MM.1S (cell line): ENCODE data around the gene UBA7.

Experiments
- DNase-seq: peaks from one replicate; pipeline ENCODE4 v3.0.0-alpha.2; 2015
- H2AFZ ChIP-seq: fragments of 300-600 bp; sonication (generic); 2 replicates; pipeline ENCODE4 v1.6.0; 2016; ENCODE audit warnings: antibody characterized with exemption, low read length
- H3F3A ChIP-seq: fragments of 300-600 bp; sonication (generic); 2 replicates; pipeline ENCODE4 v1.6.1; 2016; ENCODE audit warnings: mild to moderate bottlenecking, antibody characterized with exemption, low read length, moderate library complexity, mixed read lengths; ENCODE audit not compliant: insufficient read depth
- H3K27ac ChIP-seq: fragments of 300-600 bp; sonication (generic); 2 replicates; pipeline ENCODE4 v1.5.1; 2016; ENCODE audit warnings: mild to moderate bottlenecking, low read length
- H3K27me3 ChIP-seq: fragments of 300-600 bp; sonication (generic); replicated peaks from 2 replicates; pipeline ENCODE4 v1.6.0; 2016; ENCODE audit warnings: low read length; ENCODE audit not compliant: insufficient read depth
- H3K36me3 ChIP-seq: fragments of 300-600 bp; sonication (generic); replicated peaks from 2 replicates; pipeline ENCODE4 v1.6.1; 2016; ENCODE audit warnings: mild to moderate bottlenecking, low read length, mixed read lengths; ENCODE audit not compliant: insufficient read depth
- H3K4me1 ChIP-seq: fragments of 300-600 bp; sonication (generic); 2 replicates; pipeline ENCODE4 v1.6.1; 2016; ENCODE audit warnings: low read length, mixed read lengths
- H3K4me2 ChIP-seq: fragments of 300-600 bp; sonication (generic); 2 replicates; pipeline ENCODE4 v1.6.0; 2016; ENCODE audit warnings: low read depth, low read length
- H3K4me3 ChIP-seq: fragments of 300-600 bp; sonication (generic); 2 replicates; pipeline ENCODE4 v1.5.1; 2016; ENCODE audit warnings: low read length, mixed read lengths
- H3K79me2 ChIP-seq: fragments of 300-600 bp; sonication (generic); 2 replicates; pipeline ENCODE4 v1.6.1; 2016; ENCODE audit warnings: mixed run types, low read length, mixed read lengths
- H3K9ac ChIP-seq: fragments of 300-600 bp; sonication (generic); 2 replicates; pipeline ENCODE4 v1.6.1; 2016; ENCODE audit warnings: low read length, mixed read lengths
- H3K9me2 ChIP-seq: fragments of 300-600 bp; sonication (generic); replicated peaks from 2 replicates; pipeline ENCODE4 v1.6.1; 2016; ENCODE audit warnings: mild to moderate bottlenecking, low read length, mixed read lengths; ENCODE audit not compliant: insufficient read depth
- H3K9me3 ChIP-seq: fragments of 300-600 bp; sonication (generic); replicated peaks from 2 replicates; pipeline ENCODE4 v1.6.1; 2016; ENCODE audit warnings: mild to moderate bottlenecking, low read length, mixed read lengths; ENCODE audit not compliant: insufficient read depth
- H4K20me1 ChIP-seq: fragments of 300-600 bp; sonication (generic); 2 replicates; pipeline ENCODE4 v1.6.1; 2016; ENCODE audit warnings: mild to moderate bottlenecking, low read length, moderate library complexity, mixed read lengths; ENCODE audit not compliant: insufficient read depth
- CTCF ChIP-seq: fragments of 300-600 bp; sonication (generic); IDR thresholded peaks from 2 replicates; pipeline ENCODE4 v1.5.1; 2016; ENCODE audit warnings: antibody characterized with exemption, low read length, mixed read lengths
- EZH2 ChIP-seq: fragments of 300-600 bp; sonication (generic); optimal IDR thresholded peaks from 2 replicates; pipeline ENCODE3; 2017; ENCODE audit warnings: low read depth, mild to moderate bottlenecking, antibody characterized with exemption, low read length, mixed read lengths
- EZH2phosphoT487 ChIP-seq: fragments of 300-600 bp; sonication (generic); IDR thresholded peaks from 2 replicates; pipeline ENCODE4 v1.6.1; 2018; ENCODE audit warnings: antibody characterized with exemption, low read length

Gene UBA7

GRCh38 chr3:49771340-49771938 is 42.3 kb downstream of the UBA7 start:
- no peak for TF ChIP-seq EZH2
- no peak for TF ChIP-seq CTCF
- TF ChIP-seq EZH2phosphoT487, result no peak
- peaks cover 29% of the 10 kb centered on the region for H4K20me1 ChIP-seq
- H3F3A ChIP-seq, result no peaks in the 10 kb centered on the region; the same call in 1 of the 2 replicates
- H3K9me3 ChIP-seq, result no peaks in the 10 kb centered on the region
- no peak overlapping the region for H2AFZ ChIP-seq
- H3K79me2 ChIP-seq, result peaks cover 86% of the 10 kb centered on the region
- H3K36me3 ChIP-seq, result no peaks in the 10 kb centered on the region
- H3K27me3 ChIP-seq, result no peaks in the 10 kb centered on the region
- H3K4me2 ChIP-seq, result no peak overlapping the region
- no peaks in the 10 kb centered on the region for H3K4me1 ChIP-seq
- H3K4me3 ChIP-seq, result no peak overlapping the region
- H3K9me2 ChIP-seq, result no peaks in the 10 kb centered on the region
- peak; percentile 13 for DNase-seq
- H3K27ac ChIP-seq, result no peak overlapping the region
- H3K9ac ChIP-seq, result no peak overlapping the region

DNA sequence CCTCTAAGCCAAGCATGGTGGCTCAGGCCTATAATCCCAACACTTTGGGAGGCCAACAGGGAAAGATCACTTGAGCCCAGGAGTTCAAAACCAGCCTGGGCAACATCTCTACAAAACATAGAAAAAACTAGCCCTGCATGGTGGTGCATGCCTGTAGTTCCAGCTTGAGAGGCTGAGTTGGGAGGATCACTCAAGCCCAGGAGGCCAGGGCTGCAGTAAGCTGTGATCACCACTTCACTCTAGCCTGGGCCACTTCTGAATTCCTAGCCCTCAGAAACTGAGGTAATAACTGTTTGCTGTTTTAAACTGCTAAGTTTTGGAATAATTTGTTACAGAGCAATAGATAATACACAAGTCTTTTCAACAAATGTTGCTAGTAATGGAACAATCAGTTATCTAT is 43.8 kb downstream of the UBA7 start:
- TF ChIP-seq EZH2 (no peak), CTCF (no peak), EZH2phosphoT487 (no peak)
- Histone ChIP-seq H3K27me3 (no peaks in the 10 kb centered on the region), H3K9me3 (no peaks in the 10 kb centered on the region), H3K9ac (no peak overlapping the region), H3K4me3 (no peak overlapping the region), H2AFZ (no peak overlapping the region), H3F3A (no peaks in the 10 kb centered on the region; the same call in 1 of the 2 replicates), H3K4me2 (no peak overlapping the region), H3K79me2 (peaks cover 80% of the 10 kb centered on the region), H3K4me1 (no peaks in the 10 kb centered on the region), H3K9me2 (no peaks in the 10 kb centered on the region), H3K27ac (no peak overlapping the region), H3K36me3 (no peaks in the 10 kb centered on the region), H4K20me1 (peaks cover 27% of the 10 kb centered on the region)
- DNase-seq, result no peak

GRCh38 chr3:49769286-49769915 is 44.4 kb downstream of the UBA7 start:
- Histone ChIP-seq H3K4me2 (no peak overlapping the region), H3K9ac (no peak overlapping the region), H3K27ac (no peak overlapping the region), H3K9me2 (no peaks in the 10 kb centered on the region), H3K4me1 (no peaks in the 10 kb centered on the region), H2AFZ (no peak overlapping the region), H3K9me3 (no peaks in the 10 kb centered on the region), H3K27me3 (no peaks in the 10 kb centered on the region), H4K20me1 (peaks cover 22% of the 10 kb centered on the region), H3F3A (no peaks in the 10 kb centered on the region; the same call in 1 of the 2 replicates), H3K4me3 (no peak overlapping the region), H3K36me3 (no peaks in the 10 kb centered on the region), H3K79me2 (peaks cover 81% of the 10 kb centered on the region)
- TF ChIP-seq EZH2phosphoT487 (no peak), CTCF (no peak), EZH2 (no peak)
- no peak for DNase-seq
